SK-N-SH (cell line): ENCODE measurements around the gene DIP2A. TPM values are rescaled to one million over a fixed set of nuclear protein-coding genes. Genes with fewer than 3 reads are reported as not detected.

ENCODE experiments used
- CTCF ChIA-PET: fragments of 300-600, 350-600 bp; formaldehyde crosslinking; extraction: SDS; loops from one replicate; lab custom pipeline; 2021; lab: Yijun Ruan, JAX
- POLR2A ChIA-PET: fragments of 350-600 bp; sonication (Branson Sonifier 250); formaldehyde crosslinking; extraction: SDS; loops from one replicate; lab custom pipeline; 2020; ENCODE audit warnings: antibody characterized with exemption, inconsistent platforms; lab: Yijun Ruan, JAX
- DNase-seq: peaks from one replicate; pipeline ENCODE4 v3.0.0; 2012
- H2AFZ ChIP-seq: fragments of 200-600 bp; sonication (generic); 2 replicates; pipeline ENCODE4 v1.8.1; 2016; ENCODE audit warnings: antibody characterized with exemption, mild to moderate bottlenecking, low read depth
- H3F3A ChIP-seq: fragments of 200-600 bp; sonication (generic); replicated peaks from 2 replicates; pipeline ENCODE3; 2016; ENCODE audit warnings: antibody characterized with exemption, mild to moderate bottlenecking; ENCODE audit not compliant: insufficient read depth
- H3K27ac ChIP-seq, 2 experiments: fragments of 200-500 bp in 1 of 2; fragments of 200-600 bp in 1 of 2; sonication (Bioruptor generic) in 1 of 2; sonication (generic), shearing (Covaris generic) in 1 of 2; 2 replicates each; pipeline versions ENCODE4 v1.5.1 to v1.6.1; 2014 to 2016; ENCODE audit warnings: low read depth in 2 of 2, inconsistent platforms in 1 of 2, low read length in 1 of 2, mild to moderate bottlenecking in 1 of 2, mixed read lengths in 1 of 2
- H3K27me3 ChIP-seq: fragments of 200-600 bp; sonication (generic), shearing (Covaris generic); 2 replicates; pipeline ENCODE4 v1.6.1; 2016; ENCODE audit warnings: mixed run types; ENCODE audit not compliant: insufficient read depth
- H3K36me3 ChIP-seq, 2 experiments: fragments of 200-500 bp in 1 of 2; fragments of 200-600 bp in 1 of 2; sonication (Bioruptor generic) in 1 of 2; sonication (generic) in 1 of 2; replicated peaks in 1 of 2; 2 replicates each; pipeline versions ENCODE3 to v1.5.1; 2014 to 2016; ENCODE audit warnings: low read length in 1 of 2, mild to moderate bottlenecking in 1 of 2; ENCODE audit not compliant: insufficient read depth in 2 of 2, control insufficient read depth in 1 of 2
- H3K4me1 ChIP-seq, 2 experiments: fragments of 200-500 bp in 1 of 2; fragments of 200-600 bp in 1 of 2; sonication (Bioruptor generic) in 1 of 2; sonication (generic), shearing (Covaris generic) in 1 of 2; 2 replicates each; pipeline versions ENCODE4 v1.5.1 to v1.6.1; 2014 to 2016; ENCODE audit warnings: low read depth in 1 of 2, low read length in 1 of 2, mixed run types in 1 of 2; ENCODE audit not compliant: insufficient read depth in 2 of 2, control insufficient read depth in 1 of 2
- H3K4me2 ChIP-seq: fragments of 200-600 bp; sonication (generic), shearing (Covaris generic); 2 replicates; pipeline ENCODE4 v1.6.1; 2017; ENCODE audit warnings: mixed run types
- H3K4me3 ChIP-seq, 2 experiments: fragments of 200-500 bp in 1 of 2; fragments of 200-600 bp in 1 of 2; sonication (Bioruptor generic) in 1 of 2; sonication (generic), shearing (Covaris generic) in 1 of 2; 2 replicates each; pipeline versions ENCODE4 v1.5.1 to v1.8.1; 2014 to 2016; ENCODE audit warnings: low read depth in 2 of 2, inconsistent platforms in 1 of 2, low read length in 1 of 2, mild to moderate bottlenecking in 1 of 2, mixed read lengths in 1 of 2, moderate library complexity in 1 of 2
- H3K79me2 ChIP-seq: fragments of 200-600 bp; sonication (generic); 2 replicates; pipeline ENCODE4 v1.8.1; 2017; ENCODE audit warnings: mild to moderate bottlenecking; ENCODE audit not compliant: insufficient read depth
- H3K9ac ChIP-seq: fragments of 200-600 bp; sonication (generic); 2 replicates; pipeline ENCODE4 v1.6.1; 2017; ENCODE audit warnings: mixed run types
- H3K9me2 ChIP-seq: fragments of 200-600 bp; sonication (generic); 2 replicates; pipeline ENCODE4 v1.6.1; 2017; ENCODE audit warnings: mixed run types
- H3K9me3 ChIP-seq: fragments of 200-600 bp; sonication (generic); 2 replicates; pipeline ENCODE4 v1.6.1; 2017; ENCODE audit warnings: mixed run types, mild to moderate bottlenecking, moderate library complexity
- H4K20me1 ChIP-seq: fragments of 200-600 bp; sonication (generic); 2 replicates; pipeline ENCODE4 v1.6.1; 2017; ENCODE audit warnings: mild to moderate bottlenecking, mixed run types; ENCODE audit not compliant: insufficient read depth
- CHD2 ChIP-seq: fragments of 150-350 bp; IDR thresholded peaks from 2 replicates; pipeline ENCODE4 v1.6.1; 2018; ENCODE audit warnings: low read length; ENCODE audit not compliant: partially characterized antibody
- EZH2phosphoT487 ChIP-seq: fragments of 200-600 bp; sonication (generic); IDR thresholded peaks from 2 replicates; pipeline ENCODE4 v1.6.1; 2017; ENCODE audit warnings: low read depth, mixed run types, mild to moderate bottlenecking, antibody characterized with exemption, moderate library complexity, borderline replicate concordance
- FOXJ3 ChIP-seq: sonication (generic); formaldehyde crosslinking; IDR thresholded peaks from 2 replicates; pipeline ENCODE4 v1.5.1; 2020; ENCODE audit warnings: mild to moderate bottlenecking, missing genetic modification reagents
- GABPA ChIP-seq: IDR thresholded peaks from 2 replicates; pipeline ENCODE4 v1.4.0; 2012; ENCODE audit warnings: low read depth, mild to moderate bottlenecking
- GATA2 ChIP-seq: sonication (generic); formaldehyde crosslinking; IDR thresholded peaks from 2 replicates; pipeline ENCODE4 v1.5.0; 2020; ENCODE audit warnings: mild to moderate bottlenecking, missing genetic modification reagents
- JUND ChIP-seq: IDR thresholded peaks from 2 replicates; pipeline ENCODE4 v1.4.0; 2012
- MXI1 ChIP-seq: IDR thresholded peaks from 2 replicates; pipeline ENCODE4 v1.6.1; 2012; ENCODE audit warnings: mild to moderate bottlenecking, low read depth, low read length, improper control_type of control experiment
- NFIC ChIP-seq: IDR thresholded peaks from 2 replicates; pipeline ENCODE4 v1.4.0; 2012; ENCODE audit warnings: borderline replicate concordance
- POLR2AphosphoS5 ChIP-seq: IDR thresholded peaks from 2 replicates; pipeline ENCODE4 v1.6.1; 2012; ENCODE audit warnings: low read depth, low read length
- RAD21 ChIP-seq: IDR thresholded peaks from 2 replicates; pipeline ENCODE4 v1.6.1; 2012; ENCODE audit warnings: mild to moderate bottlenecking, low read length
- REST ChIP-seq: IDR thresholded peaks from 2 replicates; pipeline ENCODE4 v1.6.1; 2012; ENCODE audit warnings: mild to moderate bottlenecking, low read depth, low read length, moderate library complexity
- RFX5 ChIP-seq: IDR thresholded peaks from 2 replicates; pipeline ENCODE4 v1.6.1; 2012; ENCODE audit warnings: mild to moderate bottlenecking, improper control_type of control experiment, low read length
- TAF1 ChIP-seq: IDR thresholded peaks from 2 replicates; pipeline ENCODE4 v1.6.1; 2012; ENCODE audit warnings: low read depth, mild to moderate bottlenecking, low read length, moderate library complexity, borderline replicate concordance
- TEAD4 ChIP-seq: IDR thresholded peaks from 2 replicates; pipeline ENCODE4 v1.4.0; 2012; ENCODE audit warnings: mild to moderate bottlenecking, borderline replicate concordance; ENCODE audit not compliant: insufficient read depth
- USF2 ChIP-seq: fragments of 150-350 bp; IDR thresholded peaks from 2 replicates; pipeline ENCODE4 v1.6.1; 2017; ENCODE audit warnings: antibody characterized with exemption, low read length, low read depth, borderline replicate concordance
- WGBS: methylation state at CpG from one replicate; pipeline ENCODE4 v1.1.6; 2017; ENCODE audit warnings: low lambda C conversion rate; 5-methylcytosine and 5-hydroxymethylcytosine counted together
- polyA plus RNA-seq, 3 experiments: library from polyadenylated mRNA; depleted of rRNA; stranded (reverse); fragments of >200 nt; gene quantifications; 2 replicates each; pipeline ENCODE4 v1.2.3, GENCODE V29; 2012
- TF ChIP-seq, protein P1 (sequence below): IDR thresholded peaks from 2 replicates; pipeline ENCODE4 v1.4.0; 2012; ENCODE audit warnings: low read depth
- TF ChIP-seq, protein P2 (sequence below): fragments of 150-350 bp; IDR thresholded peaks from 2 replicates; pipeline ENCODE4 v1.6.1; 2016; ENCODE audit warnings: mild to moderate bottlenecking, low read depth, low read length
- TF ChIP-seq, protein P3 (sequence below): IDR thresholded peaks from 2 replicates; pipeline ENCODE4 v1.4.0; 2012; ENCODE audit warnings: low read depth, borderline replicate concordance

Gene DIP2A
- polyA plus RNA-seq, 1 of the 3 experiments (the other 2 are of a cell fraction) = 26.9 TPM

DNA sequence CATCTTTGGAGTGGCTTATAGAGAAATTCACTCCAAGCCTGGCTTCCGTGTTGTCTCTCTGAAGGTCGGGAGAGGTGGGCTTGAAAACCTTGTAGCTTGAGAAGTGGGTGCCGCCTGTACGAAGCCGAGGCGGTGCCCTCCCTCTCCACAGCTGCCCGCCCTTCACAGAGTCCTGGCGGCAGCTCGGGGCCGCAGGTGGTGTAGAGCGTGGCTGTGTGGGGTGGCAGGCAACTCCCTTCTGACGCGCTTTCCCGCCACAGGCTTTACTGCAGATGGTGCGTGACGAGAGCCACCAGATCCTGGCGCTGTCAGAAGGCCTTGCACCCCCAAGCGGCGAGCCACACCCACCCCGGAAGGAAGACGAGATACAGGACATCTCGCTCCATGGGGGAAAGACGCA lies 33.1 kb upstream of the DIP2A start:
- DNase-seq = no peak

More for the DNA sequence above, 33.1 kb upstream of the DIP2A start:
- POLR2A ChIA-PET = no interaction called here
- no peak overlapping the region for H2AFZ ChIP-seq
- H3K27me3 ChIP-seq = no peaks in the 10 kb centered on the region
- no peak overlapping the region for H3K9ac ChIP-seq
- no peak overlapping the region for H3K27ac ChIP-seq
- TF ChIP-seq RFX5 = no peak
- no peak for TF ChIP-seq NFIC
- TF ChIP-seq MXI1 = no peak
- TF ChIP-seq POLR2AphosphoS5 = no peak
- no peak for TF ChIP-seq USF2
- no peak for TF ChIP-seq CHD2
- TF ChIP-seq, protein P1, sequence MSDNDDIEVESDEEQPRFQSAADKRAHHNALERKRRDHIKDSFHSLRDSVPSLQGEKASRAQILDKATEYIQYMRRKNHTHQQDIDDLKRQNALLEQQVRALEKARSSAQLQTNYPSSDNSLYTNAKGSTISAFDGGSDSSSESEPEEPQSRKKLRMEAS = no peak
- no peak for TF ChIP-seq GABPA
- TF ChIP-seq TEAD4 = no peak
- no peak for TF ChIP-seq RAD21
- TF ChIP-seq FOXJ3 = no peak
- TF ChIP-seq, protein P2, sequence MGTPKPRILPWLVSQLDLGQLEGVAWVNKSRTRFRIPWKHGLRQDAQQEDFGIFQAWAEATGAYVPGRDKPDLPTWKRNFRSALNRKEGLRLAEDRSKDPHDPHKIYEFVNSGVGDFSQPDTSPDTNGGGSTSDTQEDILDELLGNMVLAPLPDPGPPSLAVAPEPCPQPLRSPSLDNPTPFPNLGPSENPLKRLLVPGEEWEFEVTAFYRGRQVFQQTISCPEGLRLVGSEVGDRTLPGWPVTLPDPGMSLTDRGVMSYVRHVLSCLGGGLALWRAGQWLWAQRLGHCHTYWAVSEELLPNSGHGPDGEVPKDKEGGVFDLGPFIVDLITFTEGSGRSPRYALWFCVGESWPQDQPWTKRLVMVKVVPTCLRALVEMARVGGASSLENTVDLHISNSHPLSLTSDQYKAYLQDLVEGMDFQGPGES = no peak
- TF ChIP-seq, protein P3, sequence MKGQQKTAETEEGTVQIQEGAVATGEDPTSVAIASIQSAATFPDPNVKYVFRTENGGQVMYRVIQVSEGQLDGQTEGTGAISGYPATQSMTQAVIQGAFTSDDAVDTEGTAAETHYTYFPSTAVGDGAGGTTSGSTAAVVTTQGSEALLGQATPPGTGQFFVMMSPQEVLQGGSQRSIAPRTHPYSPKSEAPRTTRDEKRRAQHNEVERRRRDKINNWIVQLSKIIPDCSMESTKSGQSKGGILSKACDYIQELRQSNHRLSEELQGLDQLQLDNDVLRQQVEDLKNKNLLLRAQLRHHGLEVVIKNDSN = no peak
- TF ChIP-seq JUND = no peak
- no peak for TF ChIP-seq GATA2 (CRISPR knock-in tag)
- no peak for TF ChIP-seq REST
- no peak for TF ChIP-seq TAF1
- TF ChIP-seq EZH2phosphoT487 = no peak
- TF ChIP-seq, all 33 proteins: peak for 0
- WGBS = 95% methylated on average over 17 of the region's 23 CpGs
- H3K79me2 ChIP-seq = no peaks in the 10 kb centered on the region
- no peaks in the 10 kb centered on the region for H3K4me1 ChIP-seq
- H3K9me2 ChIP-seq = no peaks in the 10 kb centered on the region
- CTCF ChIA-PET = no interaction called here
- no peaks in the 10 kb centered on the region for H3K9me3 ChIP-seq
- peaks cover 0 to 54% of the 10 kb centered on the region in 2 experiments for H3K36me3 ChIP-seq
- H3K4me3 ChIP-seq = no peak overlapping the region
- no peak overlapping the region for H3K4me2 ChIP-seq
- H4K20me1 ChIP-seq = no peaks in the 10 kb centered on the region
- no peaks in the 10 kb centered on the region for H3F3A ChIP-seq
